ENCODE data around the gene SOX10.
"Not testable (repeated sequence)": the region's sequence is repeated elsewhere in the genome, so short reads cannot be mapped to it uniquely, and the experiment has no call there.

The SOX10 gene

DNA sequence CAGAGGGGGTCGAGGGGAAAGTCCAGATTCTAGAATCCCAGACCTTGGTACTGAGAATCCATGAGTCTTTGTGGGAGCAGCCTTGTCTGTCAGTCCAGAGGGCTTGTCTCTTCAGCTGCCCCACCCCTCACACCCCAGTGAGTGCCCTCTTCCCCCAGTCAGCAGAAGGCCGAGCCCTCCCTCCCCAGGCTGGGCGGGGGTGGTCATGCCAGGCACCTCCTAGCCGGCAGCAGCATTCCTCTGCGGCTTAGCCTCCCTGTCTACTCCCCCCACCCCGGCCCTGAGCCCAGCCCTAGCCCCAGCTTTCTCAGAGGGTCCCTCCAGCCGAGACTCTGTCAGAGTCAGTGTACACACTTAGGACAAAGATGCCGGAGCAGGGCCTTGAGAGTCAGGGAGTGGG, 4.6 kb downstream of the SOX10 start:
- TF ChIP-seq CTCF (IDR thresholded peaks at IDR 0.05; ENCODE audit: control insufficient read depth, extremely low read depth, insufficient read depth) = no peak
- no peak overlapping the region for H3K4me3 ChIP-seq (ENCODE audit: low read depth, low read length)
- DNase-seq (ENCODE audit: low read depth) = no peak

DNA sequence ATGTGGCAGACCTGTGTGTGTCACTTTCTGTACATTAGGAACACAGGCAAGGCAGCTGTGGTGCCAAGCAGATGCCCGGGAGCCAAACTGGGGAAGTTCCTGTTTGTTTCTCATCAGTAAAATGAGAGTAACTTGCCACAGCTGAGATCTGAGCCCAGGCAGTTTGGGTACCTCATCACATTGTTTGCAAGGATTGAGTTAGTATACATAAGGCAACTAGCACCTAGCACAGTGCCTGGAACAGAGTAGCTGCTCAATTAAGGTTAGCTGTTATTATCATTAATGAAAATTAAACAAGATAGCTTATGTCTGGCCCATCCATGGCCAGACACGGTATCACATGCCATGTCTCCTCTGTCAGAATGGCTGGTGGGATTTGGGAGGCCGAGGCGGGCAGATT, 7.8 kb downstream of the SOX10 start:
- no peak for TF ChIP-seq CTCF (IDR thresholded peaks at IDR 0.05; ENCODE audit: control insufficient read depth, extremely low read depth, insufficient read depth)
- H3K4me3 ChIP-seq (ENCODE audit: low read depth, low read length) = no peak overlapping the region
- DNase-seq (ENCODE audit: low read depth) = no peak

DNA sequence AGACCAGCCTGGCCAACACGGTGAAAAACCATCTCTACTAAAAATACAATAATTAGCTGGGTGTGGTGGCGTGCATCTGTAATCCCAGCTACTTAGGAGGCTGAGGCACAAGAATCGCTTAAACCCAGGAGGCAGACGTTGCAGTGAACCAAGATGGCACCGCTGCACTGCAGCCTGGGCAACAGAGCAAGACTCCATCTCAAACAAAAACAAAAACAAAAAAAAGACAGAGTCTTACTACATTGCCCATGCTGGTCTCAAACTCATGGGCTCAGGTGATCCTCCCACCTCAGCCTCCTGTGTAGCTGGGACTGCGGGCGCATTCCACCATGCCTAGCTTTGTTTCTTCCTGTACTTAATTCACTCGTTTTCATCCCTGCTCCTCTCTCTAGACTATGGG, 8.3 kb downstream of the SOX10 start:
- not testable (repeated sequence) for DNase-seq (ENCODE audit: low read depth); H3K4me3 ChIP-seq (ENCODE audit: low read depth, low read length)

- no peak for TF ChIP-seq CTCF (IDR thresholded peaks at IDR 0.05; ENCODE audit: control insufficient read depth, extremely low read depth, insufficient read depth)
- H3K4me3 ChIP-seq (ENCODE audit: low read depth, low read length) = no peak overlapping the region
- no peak for DNase-seq (ENCODE audit: low read depth)
These were observed 9.2 kb downstream of the SOX10 start for GRCh38 chr22:37975153-37975552.

GRCh38 chr22:37973271-37974170, 10.8 kb downstream of the SOX10 start:
- DNase-seq (ENCODE audit: low read depth) = no peak
- no peak for TF ChIP-seq CTCF (IDR thresholded peaks at IDR 0.05; ENCODE audit: control insufficient read depth, extremely low read depth, insufficient read depth)
- H3K4me3 ChIP-seq (ENCODE audit: low read depth, low read length) = no peak overlapping the region

DNA sequence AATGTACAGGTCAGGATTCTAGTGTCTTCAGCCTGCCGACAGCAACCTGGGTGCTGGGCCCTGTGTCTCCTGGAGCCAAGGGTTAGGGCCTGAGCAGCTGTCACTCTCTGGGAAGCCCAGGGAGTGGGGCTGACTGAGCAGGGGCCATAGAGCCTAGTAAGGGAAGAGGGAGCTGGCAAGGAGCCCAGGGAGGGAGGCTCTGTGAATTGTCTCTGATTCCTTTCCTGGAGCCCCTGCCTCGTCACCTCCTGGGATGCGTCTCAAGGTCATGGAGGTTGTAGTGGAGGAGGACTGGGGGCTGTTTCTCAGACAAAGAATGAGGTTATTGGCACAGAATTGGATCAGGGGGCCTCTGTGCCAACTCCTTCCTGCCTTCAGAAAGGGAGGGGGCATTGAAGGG, 11.8 kb downstream of the SOX10 start:
- no peak for DNase-seq (ENCODE audit: low read depth)
- H3K4me3 ChIP-seq (ENCODE audit: low read depth, low read length) = no peak overlapping the region
- no peak for TF ChIP-seq CTCF (IDR thresholded peaks at IDR 0.05; ENCODE audit: control insufficient read depth, extremely low read depth, insufficient read depth)

- no peak for TF ChIP-seq CTCF (IDR thresholded peaks at IDR 0.05; ENCODE audit: control insufficient read depth, extremely low read depth, insufficient read depth)
- H3K4me3 ChIP-seq (ENCODE audit: low read depth, low read length) = no peak overlapping the region
These were observed 12.6 kb downstream of the SOX10 start for GRCh38 chr22:37971475-37972434.

More at GRCh38 chr22:37971475-37972434, 12.6 kb downstream of the SOX10 start:
- no peak for DNase-seq (ENCODE audit: low read depth)
